NCI-H128 (cell line): ENCODE measurements around the gene SLC35E2B.

ENCODE experiments used
- DNase-seq: peaks from one replicate; lab custom pipeline; 2025; ENCODE audit not compliant: unreplicated experiment; lab: John Stamatoyannopoulos, UW

SLC35E2B gene

DNA sequence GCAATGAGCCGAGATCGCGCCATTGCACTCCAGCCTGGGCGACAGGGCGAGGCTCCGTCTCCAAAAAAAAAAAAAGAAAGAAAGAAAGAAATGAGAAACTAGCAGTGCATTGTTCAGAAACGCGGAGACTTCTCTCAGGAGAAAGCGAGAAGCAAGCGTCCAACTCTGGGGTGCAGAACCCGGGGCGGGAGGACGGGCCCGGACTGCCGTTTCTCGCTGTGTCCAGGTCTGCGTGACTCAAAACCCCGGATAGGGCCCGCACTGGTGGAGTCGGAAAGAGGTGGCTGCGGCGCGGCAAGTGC, 77.7 kb downstream of the SLC35E2B start:
- DNase-seq: no peak

DNA sequence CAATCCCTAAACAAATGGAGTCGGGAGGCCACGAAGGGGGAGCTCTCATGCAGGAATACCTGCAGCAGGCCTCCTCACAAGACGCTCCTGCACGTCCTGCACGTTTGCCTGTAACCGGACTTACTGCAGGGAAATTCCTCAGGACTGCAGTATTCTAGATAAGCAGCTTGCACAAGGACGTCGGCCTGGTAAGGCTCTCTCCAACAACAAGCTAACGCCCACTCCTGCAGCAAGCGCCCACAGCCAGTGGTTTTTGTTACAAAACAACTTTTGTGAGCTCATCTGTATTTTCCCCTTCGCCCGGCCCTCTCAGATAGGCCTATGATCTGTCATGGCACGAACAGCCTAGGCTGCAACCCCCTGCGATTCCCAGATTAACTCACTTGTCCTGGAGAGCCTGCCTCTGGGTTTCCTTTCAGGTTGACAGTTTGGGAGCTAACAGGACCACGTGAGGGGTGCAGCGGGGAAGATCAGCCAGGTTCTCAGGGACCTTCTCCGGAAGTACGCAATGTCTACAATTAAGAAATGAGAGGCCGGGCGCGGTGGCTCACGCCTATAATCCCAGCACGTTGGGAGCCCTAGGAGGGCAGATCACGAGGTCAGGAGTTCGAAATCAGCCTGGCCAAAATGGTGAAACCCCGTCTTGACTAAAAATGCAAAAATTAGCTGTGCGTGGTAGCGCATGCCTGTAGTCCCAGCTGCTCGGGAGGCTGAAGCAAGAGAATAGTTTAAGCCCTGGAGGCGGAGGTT, 78.2 kb downstream of the SLC35E2B start:
- no peak for DNase-seq

DNA sequence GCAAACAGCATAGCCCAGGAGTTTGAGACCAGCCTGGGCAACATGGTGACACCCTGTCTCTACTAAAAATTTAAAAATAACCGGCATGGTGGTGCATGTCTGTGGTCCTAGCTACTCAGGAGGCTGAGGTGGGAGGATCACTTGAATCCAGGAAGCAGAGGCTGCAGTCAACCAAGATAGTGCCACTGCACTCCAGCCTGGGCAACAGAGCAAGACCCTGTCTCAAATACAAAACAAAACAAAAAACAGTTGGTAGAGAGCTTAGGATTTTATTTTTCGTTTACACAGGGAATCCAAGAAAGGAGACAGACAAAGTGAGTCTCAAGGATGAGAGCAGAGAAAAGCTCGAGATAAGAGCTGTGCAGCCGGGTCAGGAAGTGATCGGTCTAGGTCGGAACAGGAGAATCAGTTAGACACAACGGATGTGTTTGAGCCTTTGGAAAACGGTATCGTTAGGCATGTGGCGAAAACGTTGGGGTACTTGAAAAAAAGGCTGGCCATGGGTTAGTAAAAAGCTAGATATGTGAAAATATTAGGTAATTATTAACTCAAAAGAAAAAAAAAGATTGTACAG, 79.0 kb downstream of the SLC35E2B start:
- DNase-seq: no peak

DNA sequence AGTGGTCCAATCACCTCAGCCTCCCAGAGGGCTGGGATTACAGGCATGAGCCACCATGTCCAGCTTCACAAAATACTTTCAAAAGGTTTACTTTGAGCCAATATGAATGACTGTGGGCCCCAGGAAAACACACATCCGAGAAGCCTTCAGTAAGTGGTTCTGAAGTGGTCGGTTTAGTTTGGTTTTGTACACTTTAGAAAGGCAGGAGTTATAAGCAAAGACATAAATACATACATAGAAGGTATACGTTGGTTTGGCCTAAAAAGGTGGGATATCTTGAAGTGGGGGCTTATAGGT, 80.5 kb downstream of the SLC35E2B start:
- no peak for DNase-seq

DNA sequence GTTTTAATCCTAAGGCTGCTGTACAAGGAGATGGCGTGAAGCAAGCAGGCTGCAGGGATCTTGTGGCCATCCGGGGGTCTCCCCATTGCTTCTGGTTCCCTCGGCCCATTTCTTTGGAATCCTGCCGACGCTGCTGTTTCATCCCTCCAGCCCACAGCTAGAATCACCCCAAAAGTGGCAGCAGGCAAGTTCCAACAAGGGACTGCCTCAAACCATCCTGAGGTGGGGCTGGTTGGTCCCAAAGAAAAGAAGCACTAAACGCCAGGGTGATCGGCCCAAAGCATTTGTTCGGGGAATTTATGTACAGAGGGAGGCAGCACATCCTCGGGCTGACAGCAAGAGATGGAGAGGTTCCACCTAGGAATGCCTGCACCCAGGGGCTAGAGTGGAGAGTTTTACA, 81.8 kb downstream of the SLC35E2B start:
- no peak for DNase-seq

DNA sequence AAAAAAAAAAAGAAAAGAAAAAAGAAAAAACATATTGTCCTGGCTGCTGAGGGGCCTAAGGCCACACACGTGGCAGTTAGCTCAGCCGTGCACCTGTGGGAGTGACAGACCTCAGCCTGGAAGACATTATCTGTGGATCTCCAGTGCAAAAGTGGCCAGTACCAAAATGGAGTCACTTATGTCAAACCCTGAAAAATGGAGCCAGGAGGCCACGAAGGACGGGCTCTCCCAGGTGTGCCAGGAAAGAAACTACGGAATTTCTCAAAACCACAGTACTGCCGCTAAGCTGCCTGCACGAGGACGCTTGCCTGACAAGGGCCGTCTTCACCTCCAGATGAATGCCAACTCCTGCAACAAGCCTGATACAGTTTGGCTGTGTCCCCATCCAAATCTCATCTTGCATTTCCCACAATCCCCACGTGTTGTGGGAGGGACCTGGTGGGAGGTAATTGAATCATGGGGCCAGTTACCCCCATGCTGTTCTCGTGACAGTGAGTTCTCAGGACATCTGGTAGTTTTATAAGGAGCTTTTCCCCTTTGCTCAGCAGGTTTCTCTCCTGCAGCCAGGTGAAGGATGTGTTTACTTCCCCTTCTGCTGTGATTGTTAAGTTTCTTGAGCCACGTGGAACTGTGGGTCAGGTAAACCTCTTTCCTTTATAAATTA, 82.6 kb downstream of the SLC35E2B start:
- no peak for DNase-seq
